ENCODE data around the gene UBQLN3. TPM values are rescaled to one million over a fixed set of nuclear protein-coding genes. Genes with fewer than 3 reads are reported as not detected.

Gene UBQLN3
- total RNA-seq, 1 experiment from 2014 or later, result 0.37 TPM

DNA sequence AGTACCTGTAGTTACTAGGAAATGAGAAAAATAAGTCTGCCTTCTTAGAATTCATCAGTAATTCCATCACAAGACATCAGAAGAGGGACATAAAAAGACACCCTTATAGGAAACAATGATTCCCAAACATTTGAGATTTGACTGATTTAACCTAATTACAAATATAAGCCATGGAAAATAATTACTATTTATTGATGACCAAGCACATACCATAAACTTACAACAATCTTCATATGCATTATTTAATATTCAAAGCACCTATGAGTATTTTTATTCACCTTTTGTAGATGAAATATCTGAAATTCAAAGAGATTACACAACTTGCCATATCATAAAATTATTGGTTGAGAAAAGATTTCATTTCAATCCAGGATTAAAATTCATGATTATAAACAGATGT, 35.8 kb downstream of the UBQLN3 start:
- Histone ChIP-seq H3K4me3 (ENCODE audit: low read length) (no peak overlapping the region), H3K79me2 (ENCODE audit: low read length) (no peaks in the 10 kb centered on the region), H2AFZ (ENCODE audit: low read length) (no peak overlapping the region)

GRCh38 chr11:5467527-5467926, 42.2 kb downstream of the UBQLN3 start:
- H3K4me3 ChIP-seq (ENCODE audit: low read length), result no peak overlapping the region
- no peaks in the 10 kb centered on the region for H3K9me3 ChIP-seq (ENCODE audit: low read length)
- H3K9ac ChIP-seq (ENCODE audit: low read length), result no peak overlapping the region
- H3K4me2 ChIP-seq (ENCODE audit: low read depth, low read length, poor library complexity, severe bottlenecking), result no peak overlapping the region
- H3K4me1 ChIP-seq (ENCODE audit: low read length), result no peaks in the 10 kb centered on the region
- DNase-seq, result no peak
- no peaks in the 10 kb centered on the region for H3K9me2 ChIP-seq (replicated peaks; ENCODE audit: insufficient read depth, low read length)
- no peaks in the 10 kb centered on the region for H3K79me2 ChIP-seq (ENCODE audit: low read length)
- no peaks in the 10 kb centered on the region for H4K20me1 ChIP-seq (ENCODE audit: insufficient read depth, low read depth, low read length)
- H2AFZ ChIP-seq (ENCODE audit: low read length), result no peak overlapping the region
- H3K27me3 ChIP-seq (ENCODE audit: low read length), result no peaks in the 10 kb centered on the region
- no peaks in the 10 kb centered on the region for H3K36me3 ChIP-seq (ENCODE audit: insufficient read depth, low read length)
- no peak overlapping the region for H3K27ac ChIP-seq (ENCODE audit: low read length)

More for the DNA sequence above, 35.8 kb downstream of the UBQLN3 start:
- Histone ChIP-seq H4K20me1 (ENCODE audit: insufficient read depth, low read depth, low read length) (no peaks in the 10 kb centered on the region), H3K4me1 (ENCODE audit: low read length) (no peaks in the 10 kb centered on the region), H3K36me3 (ENCODE audit: insufficient read depth, low read length) (no peaks in the 10 kb centered on the region), H3K4me2 (ENCODE audit: low read depth, low read length, poor library complexity, severe bottlenecking) (no peak overlapping the region), H3K27ac (ENCODE audit: low read length) (no peak overlapping the region), H3K9me3 (ENCODE audit: low read length) (no peaks in the 10 kb centered on the region), H3K9me2 (replicated peaks; ENCODE audit: insufficient read depth, low read length) (no peaks in the 10 kb centered on the region), H3K9ac (ENCODE audit: low read length) (no peak overlapping the region), H3K27me3 (ENCODE audit: low read length) (no peaks in the 10 kb centered on the region)
- no peak for DNase-seq

DNA sequence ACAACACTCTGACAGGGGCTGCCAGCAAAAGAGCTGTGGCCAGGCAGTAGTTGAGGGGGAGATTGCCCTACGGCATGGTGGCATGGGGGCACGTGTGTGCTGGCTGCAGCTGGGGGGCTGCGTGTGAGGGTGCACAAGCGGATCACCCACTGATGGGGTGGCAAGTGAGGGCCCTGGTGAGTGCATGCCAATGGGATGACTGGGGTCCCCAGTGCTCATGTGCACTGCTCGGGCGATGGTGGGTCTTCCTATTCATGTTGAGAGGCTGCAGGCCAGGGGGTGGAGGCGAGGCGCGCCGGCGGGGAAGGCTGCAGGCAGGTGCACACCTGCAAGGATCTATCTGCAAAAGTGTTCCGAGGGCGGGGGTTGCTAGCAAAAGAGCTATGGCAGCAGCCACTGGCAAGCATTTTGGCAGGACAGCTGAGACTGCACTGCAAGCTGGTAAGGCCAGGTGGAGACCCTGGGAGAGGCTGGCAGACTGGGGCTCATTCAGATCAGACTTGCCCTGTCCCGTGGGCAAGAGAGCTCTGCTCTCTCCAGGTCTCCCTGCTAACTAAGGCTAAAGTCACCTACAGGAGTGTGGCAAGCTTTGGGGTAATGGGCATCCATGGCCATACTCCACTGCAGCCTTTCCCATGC, 48.7 kb downstream of the UBQLN3 start:
- Histone ChIP-seq H3K9ac (ENCODE audit: low read length) (no peak overlapping the region), H3K9me3 (ENCODE audit: low read length) (no peaks in the 10 kb centered on the region), H3K36me3 (ENCODE audit: insufficient read depth, low read length) (no peaks in the 10 kb centered on the region), H4K20me1 (ENCODE audit: insufficient read depth, low read depth, low read length) (no peaks in the 10 kb centered on the region), H3K27ac (ENCODE audit: low read length) (no peak overlapping the region), H2AFZ (ENCODE audit: low read length) (no peak overlapping the region), H3K4me2 (ENCODE audit: low read depth, low read length, poor library complexity, severe bottlenecking) (no peak overlapping the region), H3K79me2 (ENCODE audit: low read length) (no peaks in the 10 kb centered on the region), H3K27me3 (ENCODE audit: low read length) (no peaks in the 10 kb centered on the region), H3K4me3 (ENCODE audit: low read length) (no peak overlapping the region), H3K4me1 (ENCODE audit: low read length) (no peaks in the 10 kb centered on the region), H3K9me2 (replicated peaks; ENCODE audit: insufficient read depth, low read length) (no peaks in the 10 kb centered on the region)
- DNase-seq, result no peak

Other genes starting within 250 kb of the UBQLN3 start
- gene HBE1, start 240.0 kb downstream of the UBQLN3 start, total RNA-seq (2014; rRNA removed; shearing (Covaris generic); ENCODE audit: low replicate concordance), result not detected in 2 replicates
- gene OR51B4, start 208.0 kb downstream of the UBQLN3 start, total RNA-seq (2014; rRNA removed; shearing (Covaris generic); ENCODE audit: low replicate concordance), result not detected in 2 replicates
- gene OR51B2, start 185.7 kb downstream of the UBQLN3 start, total RNA-seq (2014; rRNA removed; shearing (Covaris generic); ENCODE audit: low replicate concordance), result not detected in 2 replicates
- 0.60 TPM in 1 of 2 replicates, not detected in the other for gene OR51B5, start 166.4 kb downstream of the UBQLN3 start, total RNA-seq (2014; rRNA removed; shearing (Covaris generic); ENCODE audit: low replicate concordance)
- gene OR51B6, start 158.4 kb downstream of the UBQLN3 start, total RNA-seq (2014; rRNA removed; shearing (Covaris generic); ENCODE audit: low replicate concordance), result not detected in 2 replicates
- not detected in 2 replicates for gene OR51M1, start 126.1 kb downstream of the UBQLN3 start, total RNA-seq (2014; rRNA removed; shearing (Covaris generic); ENCODE audit: low replicate concordance)
- gene OR51Q1, start 87.8 kb downstream of the UBQLN3 start, total RNA-seq (2014; rRNA removed; shearing (Covaris generic); ENCODE audit: low replicate concordance), result not detected in 2 replicates
- gene OR51I1, start 68.4 kb downstream of the UBQLN3 start, total RNA-seq (2014; rRNA removed; shearing (Covaris generic); ENCODE audit: low replicate concordance), result not detected in 2 replicates
- gene OR51I2, start 60.6 kb downstream of the UBQLN3 start, total RNA-seq (2014; rRNA removed; shearing (Covaris generic); ENCODE audit: low replicate concordance), result not detected in 2 replicates
- not detected in 2 replicates for gene OR52D1, start 21.3 kb downstream of the UBQLN3 start, total RNA-seq (2014; rRNA removed; shearing (Covaris generic); ENCODE audit: low replicate concordance)
- 0.43 TPM in 1 of 2 replicates, not detected in the other for gene UBQLNL, start 6.7 kb upstream of the UBQLN3 start, total RNA-seq (2014; rRNA removed; shearing (Covaris generic); ENCODE audit: low replicate concordance)
- 1.2 TPM in 1 of 2 replicates, not detected in the other for gene OR52H1, start 38.6 kb upstream of the UBQLN3 start, total RNA-seq (2014; rRNA removed; shearing (Covaris generic); ENCODE audit: low replicate concordance)
- gene OR52B6, start 70.9 kb upstream of the UBQLN3 start, total RNA-seq (2014; rRNA removed; shearing (Covaris generic); ENCODE audit: low replicate concordance), result not detected in 2 replicates
- gene TRIM6, start 86.7 kb upstream of the UBQLN3 start, total RNA-seq (2014; rRNA removed; shearing (Covaris generic); ENCODE audit: low replicate concordance), result not detected in 2 replicates
- gene TRIM34, start 115.0 kb upstream of the UBQLN3 start, total RNA-seq (2014; rRNA removed; shearing (Covaris generic); ENCODE audit: low replicate concordance), result 11.4 and 19.7 TPM in 2 replicates
- gene TRIM5, start 175.1 kb upstream of the UBQLN3 start, total RNA-seq (2014; rRNA removed; shearing (Covaris generic); ENCODE audit: low replicate concordance), result 26.1 and 31.4 TPM in 2 replicates
- gene TRIM22, start 179.8 kb upstream of the UBQLN3 start, total RNA-seq (2014; rRNA removed; shearing (Covaris generic); ENCODE audit: low replicate concordance), result 90.0 and 112 TPM in 2 replicates
- not detected in 2 replicates for gene OR56B1, start 226.5 kb upstream of the UBQLN3 start, total RNA-seq (2014; rRNA removed; shearing (Covaris generic); ENCODE audit: low replicate concordance)
- not detected in 2 replicates for gene OR52N4, start 244.3 kb upstream of the UBQLN3 start, total RNA-seq (2014; rRNA removed; shearing (Covaris generic); ENCODE audit: low replicate concordance)

All from Karpas-422 (cell line).